Endothelial cell of umbilical vein (primary cell): ENCODE data around the gene TMEM158. TPM values are rescaled to one million over a fixed set of nuclear protein-coding genes. Genes with fewer than 3 reads are reported as not detected.

ENCODE experiments used
- BruUV-seq: library from RNA; stranded (reverse); fragments of 400-500 nt; replicated peaks from 2 replicates; lab custom pipeline; 2021; lab: Mats Ljungman, UMichigan
- CTCF ChIA-PET: fragments of 300-600, 350-600 bp; sonication (Branson Sonifier 250); formaldehyde crosslinking; loops from one replicate; lab custom pipeline; 2021; ENCODE audit warnings: antibody characterized with exemption, inconsistent platforms; lab: Charles Lee
- POLR2A ChIA-PET: fragments of 300-600, 350-600 bp; sonication (Branson Sonifier 250); formaldehyde crosslinking; loops from one replicate; lab custom pipeline; 2021; ENCODE audit warnings: antibody characterized with exemption, inconsistent platforms; lab: Charles Lee
- DNase-seq: peaks from one replicate; pipeline ENCODE4 v3.0.0-alpha.2; 2011; ENCODE audit warnings: low read depth, low spot score
- FAIRE-seq: peaks from 2 replicates; lab custom pipeline; 2011; peaks lifted over from hg19 to GRCh38; lab: Jason Lieb, UNC
- H2AFZ ChIP-seq: 2 replicates; pipeline ENCODE4 v1.6.0; 2012; ENCODE audit warnings: low read depth, low read length, control low read depth, inconsistent platforms
- H3K27ac ChIP-seq: 2 replicates; pipeline ENCODE4 v1.5.1; 2011; ENCODE audit warnings: low read depth, mild to moderate bottlenecking, control low read depth, low read length, moderate library complexity; ENCODE audit not compliant: insufficient read depth
- H3K27me3 ChIP-seq, 2 experiments: 2 replicates each; pipeline versions ENCODE4 v1.6.0 to v1.6.1; 2011; ENCODE audit warnings: low read length in 2 of 2, mixed read lengths in 1 of 2; ENCODE audit not compliant: control insufficient read depth in 2 of 2, insufficient read depth in 2 of 2
- H3K36me3 ChIP-seq, 2 experiments: 2 replicates in 1 of 2; 3 replicates in 1 of 2; pipeline ENCODE4 v1.5.1; 2011; ENCODE audit warnings: low read length in 2 of 2, mild to moderate bottlenecking in 1 of 2, moderate library complexity in 1 of 2; ENCODE audit not compliant: control insufficient read depth in 2 of 2, insufficient read depth in 2 of 2; ENCODE audit errors: extremely low read depth in 1 of 2
- H3K4me1 ChIP-seq: 3 replicates; pipeline ENCODE4 v1.5.1; 2011; ENCODE audit warnings: mild to moderate bottlenecking, low read length; ENCODE audit not compliant: control insufficient read depth, insufficient read depth; ENCODE audit errors: extremely low read depth
- H3K4me2 ChIP-seq: 2 replicates; pipeline ENCODE4 v1.6.1; 2011; ENCODE audit warnings: low read length, control low read depth, mixed read lengths; ENCODE audit not compliant: insufficient read depth
- H3K4me3 ChIP-seq, 3 experiments: fragments of 200-600 bp in 1 of 3; sonication (generic), shearing (Covaris generic) in 1 of 3; replicated peaks in 1 of 3; 2 replicates each; pipeline ENCODE4 v1.5.1; 2011 to 2016; ENCODE audit warnings: control low read depth in 3 of 3, low read length in 3 of 3, mild to moderate bottlenecking in 2 of 3, inconsistent platforms in 1 of 3, low read depth in 1 of 3, moderate library complexity in 1 of 3; ENCODE audit not compliant: insufficient read depth in 1 of 3
- H3K79me2 ChIP-seq: 2 replicates; pipeline ENCODE4 v1.6.0; 2012; ENCODE audit warnings: low read length, inconsistent platforms; ENCODE audit not compliant: control insufficient read depth, insufficient read depth
- H3K9ac ChIP-seq: replicated peaks from 2 replicates; pipeline ENCODE3; 2011; ENCODE audit warnings: low read length, control low read depth; ENCODE audit not compliant: insufficient read depth; ENCODE audit errors: extremely low read depth
- H3K9me1 ChIP-seq: replicated peaks from 3 replicates; pipeline ENCODE4 v1.6.0; 2011; ENCODE audit warnings: mild to moderate bottlenecking, low read length; ENCODE audit not compliant: control insufficient read depth, insufficient read depth; ENCODE audit errors: extremely low read depth
- H3K9me3 ChIP-seq: replicated peaks from 2 replicates; pipeline ENCODE4 v1.5.1; 2012; ENCODE audit warnings: low read length, inconsistent platforms; ENCODE audit not compliant: control insufficient read depth, insufficient read depth
- H4K20me1 ChIP-seq: replicated peaks from 2 replicates; pipeline ENCODE3; 2011; ENCODE audit warnings: mild to moderate bottlenecking, low read length; ENCODE audit not compliant: control insufficient read depth, insufficient read depth; ENCODE audit errors: extremely low read depth
- EZH2 ChIP-seq: IDR thresholded peaks from 2 replicates; pipeline ENCODE4 v1.6.1; 2012; ENCODE audit warnings: borderline replicate concordance, low read depth, mild to moderate bottlenecking, moderate library complexity, low read length, inconsistent platforms; ENCODE audit not compliant: severe bottlenecking
- FOS ChIP-seq: IDR thresholded peaks from 2 replicates; pipeline ENCODE4 v1.6.1; 2011; ENCODE audit warnings: mild to moderate bottlenecking, low read length, moderate library complexity, borderline replicate concordance; ENCODE audit not compliant: insufficient read depth
- GATA2 ChIP-seq: IDR thresholded peaks from 2 replicates; pipeline ENCODE4 v1.7.0; 2011; ENCODE audit warnings: low read depth, mild to moderate bottlenecking, moderate library complexity, mixed read lengths, low read length; ENCODE audit not compliant: insufficient read length, insufficient read depth
- JUN ChIP-seq: IDR thresholded peaks from 2 replicates; pipeline ENCODE4 v1.6.1; 2011; ENCODE audit warnings: borderline replicate concordance, low read depth; ENCODE audit not compliant: insufficient read length, insufficient read depth
- MYC ChIP-seq: IDR thresholded peaks from one replicate; pipeline ENCODE4 v1.6.1; 2011; ENCODE audit warnings: mild to moderate bottlenecking, low read depth, low read length
- POLR2A ChIP-seq: IDR thresholded peaks from 2 replicates; pipeline ENCODE4 v1.6.1; 2012; ENCODE audit warnings: low read depth, mild to moderate bottlenecking, control low read depth, low read length
- POLR2AphosphoS5 ChIP-seq: IDR thresholded peaks from 2 replicates; pipeline ENCODE4 v1.6.1; 2012; ENCODE audit warnings: low read depth, mild to moderate bottlenecking, control low read depth, low read length, moderate library complexity; ENCODE audit not compliant: insufficient read depth
- dilution Hi-C: fragments of 300-500 bp; cut with MboI; formaldehyde crosslinking; loops from one replicate; pipeline ENCODE4 v1.15.0; 2019; ENCODE audit warnings: low sequenced_read_pairs; ENCODE audit not compliant: extremely low pct_ligation_motif_present
- intact Hi-C: fragments of 100-400 bp; cut with micrococcal nuclease; formaldehyde crosslinking; loops from one replicate; pipeline ENCODE4 v1.10.0; 2022
- polyA plus RNA-seq, 4 experiments: library from polyadenylated mRNA; depleted of rRNA in 3 of 4; stranded (reverse) in 3 of 4; unstranded in 1 of 4; fragments of >200 nt; gene quantifications; 2 replicates each; pipeline versions ENCODE4 v1.2.1 to v1.2.3, GENCODE V29; 2011 to 2012; ENCODE audit warnings: missing spikeins in 1 of 4
- total RNA-seq: library from RNA; stranded (reverse); gene quantifications from 2 replicates; pipeline ENCODE4 v1.2.3, GENCODE V29; 2021
- TF ChIP-seq, protein P1 (sequence below): IDR thresholded peaks from 2 replicates; pipeline ENCODE4 v1.6.1; 2011; ENCODE audit not compliant: insufficient read depth, insufficient read length
- TF ChIP-seq, protein P2 (sequence below), 2 donors: IDR thresholded peaks; 1 replicate in 1 of 2; 2 replicates in 1 of 2; pipeline ENCODE4 v1.5.1; 2011; ENCODE audit warnings: low read length in 2 of 2, mild to moderate bottlenecking in 2 of 2, moderate library complexity in 2 of 2, control low read depth in 1 of 2, inconsistent platforms in 1 of 2, low read depth in 1 of 2; ENCODE audit not compliant: insufficient read depth in 1 of 2; ENCODE audit errors: extremely low read depth in 1 of 2

Gene TMEM158
- total and polyA plus RNA-seq, 2 donors (not counting 3 experiments of a cell fraction or from before 2014, with no cell fraction given) = 0.15 to 0.42 TPM

DNA sequence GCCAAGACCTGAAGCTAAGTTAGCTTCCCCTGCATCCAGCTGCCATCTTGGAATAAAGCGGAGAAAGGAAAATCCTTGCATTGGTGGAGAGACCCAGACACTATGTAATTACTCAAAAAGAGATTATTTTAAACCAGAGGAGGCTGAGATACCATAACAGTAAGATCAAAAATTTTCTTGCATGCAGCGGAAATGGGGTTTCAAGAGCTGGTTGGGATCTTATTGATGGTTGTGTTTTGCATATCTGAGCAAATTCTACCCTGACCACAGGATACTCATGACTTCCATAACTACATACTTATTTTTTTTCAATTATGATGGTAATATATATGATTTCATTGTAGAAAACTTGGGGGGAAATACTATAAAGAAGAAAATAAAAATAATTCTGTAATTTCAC is 17.5 kb downstream of the TMEM158 start:
- intact Hi-C loops (no loop called here), dilution Hi-C loops (no loop called here)
- H3K9me3 ChIP-seq = no peaks in the 10 kb centered on the region
- no peaks in the 10 kb centered on the region for H3K79me2 ChIP-seq
- no peak overlapping the region for H3K9ac ChIP-seq
- H3K27me3 ChIP-seq = peaks cover 0 to 2% of the 10 kb centered on the region in 2 experiments
- no peaks in the 10 kb centered on the region for H3K36me3 ChIP-seq
- no peaks in the 10 kb centered on the region for H3K9me1 ChIP-seq
- H2AFZ ChIP-seq = no peak overlapping the region
- FAIRE-seq (no peak), DNase-seq (no peak)
- H3K4me1 ChIP-seq = no peaks in the 10 kb centered on the region
- no peak for TF ChIP-seq GATA2
- TF ChIP-seq, protein P1, sequence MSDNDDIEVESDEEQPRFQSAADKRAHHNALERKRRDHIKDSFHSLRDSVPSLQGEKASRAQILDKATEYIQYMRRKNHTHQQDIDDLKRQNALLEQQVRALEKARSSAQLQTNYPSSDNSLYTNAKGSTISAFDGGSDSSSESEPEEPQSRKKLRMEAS = no peak
- no peak for TF ChIP-seq MYC
- TF ChIP-seq FOS = no peak
- BruUV-seq = no TSS peak
- H4K20me1 ChIP-seq = no peaks in the 10 kb centered on the region
- H3K27ac ChIP-seq = no peak overlapping the region
- no peak overlapping the region for H3K4me3 ChIP-seq
- ChIA-PET POLR2A (no interaction called here), CTCF (interaction anchor here (1.2 to 9.2 kb wide), 3 partner anchors 10 to 167 kb away, joined by 4 to 467 read pairs (median 12); no protein-coding TSS in a partner anchor)
- H3K4me2 ChIP-seq = no peak overlapping the region

DNA sequence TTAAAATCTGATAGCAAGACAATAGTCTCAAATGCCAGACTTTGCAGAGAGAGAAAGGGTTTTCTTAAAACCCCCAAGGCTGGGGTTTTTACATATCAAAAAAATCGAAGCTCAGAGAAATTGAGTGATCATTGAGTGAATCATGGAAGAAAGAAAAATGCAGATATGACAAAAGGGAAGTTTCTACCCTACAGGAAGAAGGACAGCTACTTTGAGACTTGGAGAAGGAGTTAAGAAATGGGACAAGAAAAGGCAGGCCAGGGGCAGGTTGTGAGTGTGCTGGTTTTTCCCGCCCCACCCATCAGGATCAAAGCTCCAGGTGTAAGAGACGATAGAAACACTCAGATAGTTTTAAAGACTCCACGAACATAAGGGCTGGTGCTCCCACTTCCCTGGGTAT is 18.6 kb downstream of the TMEM158 start:
- Histone ChIP-seq H3K9ac (no peak overlapping the region), H3K4me2 (no peak overlapping the region), H3K9me3 (no peaks in the 10 kb centered on the region), H3K36me3 (no peaks in the 10 kb centered on the region), H3K79me2 (no peaks in the 10 kb centered on the region), H3K4me3 (no peak overlapping the region), H3K27me3 (peaks cover 0 to 2% of the 10 kb centered on the region in 2 experiments), H4K20me1 (no peaks in the 10 kb centered on the region), H3K9me1 (no peaks in the 10 kb centered on the region), H3K27ac (no peak overlapping the region), H2AFZ (no peak overlapping the region), H3K4me1 (no peaks in the 10 kb centered on the region)
- FAIRE-seq = no peak
- no TSS peak for BruUV-seq
- intact Hi-C loops (no loop called here), dilution Hi-C loops (no loop called here)
- ChIA-PET POLR2A (no interaction called here), CTCF (interaction anchor here (9.2 kb wide), 1 partner anchor 166 kb away, joined by 467 read pairs; no protein-coding TSS in a partner anchor)
- no peak for DNase-seq
- no peak for TF ChIP-seq EZH2
- TF ChIP-seq, protein P2, sequence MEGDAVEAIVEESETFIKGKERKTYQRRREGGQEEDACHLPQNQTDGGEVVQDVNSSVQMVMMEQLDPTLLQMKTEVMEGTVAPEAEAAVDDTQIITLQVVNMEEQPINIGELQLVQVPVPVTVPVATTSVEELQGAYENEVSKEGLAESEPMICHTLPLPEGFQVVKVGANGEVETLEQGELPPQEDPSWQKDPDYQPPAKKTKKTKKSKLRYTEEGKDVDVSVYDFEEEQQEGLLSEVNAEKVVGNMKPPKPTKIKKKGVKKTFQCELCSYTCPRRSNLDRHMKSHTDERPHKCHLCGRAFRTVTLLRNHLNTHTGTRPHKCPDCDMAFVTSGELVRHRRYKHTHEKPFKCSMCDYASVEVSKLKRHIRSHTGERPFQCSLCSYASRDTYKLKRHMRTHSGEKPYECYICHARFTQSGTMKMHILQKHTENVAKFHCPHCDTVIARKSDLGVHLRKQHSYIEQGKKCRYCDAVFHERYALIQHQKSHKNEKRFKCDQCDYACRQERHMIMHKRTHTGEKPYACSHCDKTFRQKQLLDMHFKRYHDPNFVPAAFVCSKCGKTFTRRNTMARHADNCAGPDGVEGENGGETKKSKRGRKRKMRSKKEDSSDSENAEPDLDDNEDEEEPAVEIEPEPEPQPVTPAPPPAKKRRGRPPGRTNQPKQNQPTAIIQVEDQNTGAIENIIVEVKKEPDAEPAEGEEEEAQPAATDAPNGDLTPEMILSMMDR (IDR thresholded peaks at IDR 0.05; ENCODE audit: extremely low read depth in 1 of 2, insufficient read depth in 1 of 2, low read depth in 1 of 2, low read length in 2 of 2) = no peak
- TF ChIP-seq FOS = no peak
- TF ChIP-seq MYC = no peak
- TF ChIP-seq GATA2 = no peak
- TF ChIP-seq, protein P1 = no peak
- TF ChIP-seq JUN = no peak
- TF ChIP-seq POLR2AphosphoS5 = no peak
- TF ChIP-seq POLR2A = no peak
